K562 (cell line): Measurements from ENCODE around the gene BCAR1. TPM values are rescaled to one million over a fixed set of nuclear protein-coding genes. Genes with fewer than 3 reads are reported as not detected.

Source experiments
- ATAC-seq: fragments of 200-7000 bp; cut with Tn5 transposase; 3 replicates; pipeline ENCODE4 v1.9.1; 2020; ENCODE audit warnings: moderate library complexity
- BruUV-seq: library from RNA; stranded (reverse); fragments of 400-500 nt; replicated peaks from 2 replicates; lab custom pipeline; 2021; lab: Mats Ljungman, UMichigan
- CTCF ChIA-PET: fragments of 300-600 bp; formaldehyde crosslinking; extraction: SDS; loops from one replicate; lab custom pipeline; 2021; ENCODE audit warnings: low intra/inter-chr PET ratio; lab: Yijun Ruan, JAX
- POLR2A ChIA-PET: fragments of 300-600, 350-650 bp; sonication (Branson Sonifier 250); formaldehyde crosslinking; extraction: SDS; loops from one replicate; lab custom pipeline; 2021; ENCODE audit warnings: antibody characterized with exemption, inconsistent platforms; lab: Yijun Ruan, JAX
- DNase-seq, 4 experiments: peaks; one replicate each; pipeline versions ENCODE4 v3.0.0 to v3.0.0-alpha.2; 2011 to 2018; ENCODE audit warnings: low spot score in 3 of 4, mixed read lengths in 3 of 4; ENCODE audit errors: extremely low read depth in 1 of 4
- FAIRE-seq: peaks from 2 replicates; lab custom pipeline; 2011; peaks lifted over from hg19 to GRCh38; lab: Jason Lieb, UNC
- H2AFZ ChIP-seq: 2 replicates; pipeline ENCODE4 v1.6.0; 2011; ENCODE audit warnings: low read depth, low read length, control low read depth, inconsistent platforms
- H3K27ac ChIP-seq: fragments of 200-600 bp; 3 replicates; pipeline ENCODE4 v1.8.0; 2011; ENCODE audit warnings: low read depth, mild to moderate bottlenecking, control low read depth, inconsistent platforms, low read length, moderate library complexity, mixed read lengths; ENCODE audit errors: extremely low read depth
- H3K27me3 ChIP-seq, 2 experiments: fragments of 300-600 bp in 1 of 2; 2 replicates in 1 of 2; 3 replicates in 1 of 2; pipeline versions ENCODE4 v1.6.0 to v1.8.0; 2011; ENCODE audit warnings: inconsistent platforms in 2 of 2, low read length in 2 of 2, mild to moderate bottlenecking in 1 of 2, mixed read lengths in 1 of 2, moderate library complexity in 1 of 2; ENCODE audit not compliant: control insufficient read depth in 2 of 2, insufficient read depth in 2 of 2
- H3K36me3 ChIP-seq: fragments of 300-600 bp; 3 replicates; pipeline ENCODE4 v1.8.0; 2011; ENCODE audit warnings: mild to moderate bottlenecking, low read length, inconsistent platforms; ENCODE audit not compliant: control insufficient read depth, insufficient read depth
- H3K4me1 ChIP-seq, 2 experiments: fragments of 200-600 bp in 1 of 2; replicated peaks in 1 of 2; 2 replicates in 1 of 2; 3 replicates in 1 of 2; pipeline versions ENCODE4 v1.5.1 to v1.8.0; 2011; ENCODE audit warnings: inconsistent platforms in 2 of 2, low read length in 2 of 2, mild to moderate bottlenecking in 1 of 2, mixed read lengths in 1 of 2, moderate library complexity in 1 of 2; ENCODE audit not compliant: control insufficient read depth in 2 of 2, insufficient read depth in 2 of 2
- H3K4me2 ChIP-seq: 2 replicates; pipeline ENCODE4 v1.6.1; 2011; ENCODE audit warnings: low read length, control low read depth, inconsistent platforms, mixed read lengths; ENCODE audit not compliant: insufficient read depth
- H3K4me3 ChIP-seq: fragments of 200-600 bp; sonication (generic), shearing (Covaris generic); 2 replicates; pipeline ENCODE4 v1.5.1; 2016; ENCODE audit warnings: control low read depth, inconsistent platforms
- H3K79me2 ChIP-seq: fragments of 200-600 bp; 3 replicates; pipeline ENCODE4 v1.8.0; 2011; ENCODE audit warnings: low read length, inconsistent platforms; ENCODE audit not compliant: control insufficient read depth, insufficient read depth
- H3K9ac ChIP-seq, 2 experiments: 2 replicates each; pipeline versions ENCODE4 v1.6.0 to v1.6.1; 2011; ENCODE audit warnings: low read depth in 2 of 2, low read length in 2 of 2, control low read depth in 1 of 2, inconsistent platforms in 1 of 2, mild to moderate bottlenecking in 1 of 2, mixed read lengths in 1 of 2; ENCODE audit not compliant: insufficient read depth in 1 of 2
- H3K9me1 ChIP-seq: one replicate; pipeline ENCODE4 v1.6.0; 2011; ENCODE audit warnings: inconsistent platforms, mild to moderate bottlenecking, low read length, moderate library complexity; ENCODE audit not compliant: control insufficient read depth, insufficient read depth
- H3K9me3 ChIP-seq: replicated peaks from 2 replicates; pipeline ENCODE4 v1.5.1; 2011; ENCODE audit warnings: low read depth, low read length, inconsistent platforms; ENCODE audit not compliant: control insufficient read depth, insufficient read depth
- H4K20me1 ChIP-seq: replicated peaks from 2 replicates; pipeline ENCODE4 v1.6.1; 2011; ENCODE audit warnings: low read length, inconsistent platforms, mixed read lengths; ENCODE audit not compliant: control insufficient read depth, insufficient read depth
- CBFA2T2 ChIP-seq: fragments of 450-650 bp; conservative IDR thresholded peaks from 2 replicates; pipeline ENCODE4 v1.6.1; 2017; ENCODE audit warnings: mild to moderate bottlenecking
- CCNT2 ChIP-seq: IDR thresholded peaks from 2 replicates; pipeline ENCODE4 v1.6.1; 2011; ENCODE audit warnings: borderline replicate concordance, low read depth, mild to moderate bottlenecking, moderate library complexity, mixed read lengths, low read length; ENCODE audit not compliant: insufficient read length; ENCODE audit errors: extremely low read depth
- FUS ChIP-seq: fragments of 200-400 bp; formaldehyde crosslinking; optimal IDR thresholded peaks from 2 replicates; pipeline ENCODE3; 2017; ENCODE audit warnings: low read depth, low read length
- ID3 ChIP-seq, 2 experiments: fragments of 250-450 bp in 1 of 2; fragments of 450-650 bp in 1 of 2; sonication (Bioruptor Pico) in 1 of 2; IDR thresholded peaks; 2 replicates each; pipeline versions ENCODE4 v1.6.1 to v1.8.0; 2016 to 2021; ENCODE audit warnings: mild to moderate bottlenecking in 2 of 2, moderate library complexity in 2 of 2, missing compliant biosample characterization in 1 of 2, missing genetic modification characterization in 1 of 2
- LARP7 ChIP-seq: fragments of 450-650 bp; IDR thresholded peaks from 2 replicates; pipeline ENCODE4 v1.6.1; 2016
- MAZ ChIP-seq, 2 experiments: fragments of 450-650 bp in 1 of 2; sonication (generic) in 1 of 2; formaldehyde crosslinking; IDR thresholded peaks in 1 of 2; conservative IDR thresholded peaks in 1 of 2; 2 replicates each; pipeline versions ENCODE4 v1.4.0 to v1.5.0; 2020; ENCODE audit warnings: mild to moderate bottlenecking in 1 of 2, missing genetic modification reagents in 1 of 2
- SMAD4 ChIP-seq: fragments of 250-450 bp; sonication (Bioruptor Pico); conservative IDR thresholded peaks from 2 replicates; pipeline ENCODE4 v1.8.0; 2021; ENCODE audit warnings: inconsistent platforms, mild to moderate bottlenecking, moderate library complexity
- SREBF1 ChIP-seq: fragments of 150-350 bp; IDR thresholded peaks from 2 replicates; pipeline ENCODE4 v1.6.1; 2014; ENCODE audit warnings: antibody characterized with exemption, low read depth, low read length, borderline replicate concordance
- ZNF124 ChIP-seq: sonication (generic); formaldehyde crosslinking; IDR thresholded peaks from 2 replicates; pipeline ENCODE4 v1.8.1; 2022; ENCODE audit warnings: missing genetic modification reagents
- ZNF253 ChIP-seq: fragments of 250-450 bp; sonication (Bioruptor Pico); conservative IDR thresholded peaks from 2 replicates; pipeline ENCODE4 v1.6.1; 2021; ENCODE audit warnings: mild to moderate bottlenecking
- ZNF586 ChIP-seq: fragments of 450-650 bp; formaldehyde crosslinking; conservative IDR thresholded peaks from 2 replicates; pipeline ENCODE4 v1.4.0; 2020; ENCODE audit warnings: mild to moderate bottlenecking, moderate library complexity
- ZNF717 ChIP-seq: fragments of 250-450 bp; sonication (Bioruptor Pico); IDR thresholded peaks from 2 replicates; pipeline ENCODE4 v1.5.0; 2021
- ZSCAN29 ChIP-seq: fragments of 450-650 bp; IDR thresholded peaks from 2 replicates; pipeline ENCODE4 v1.6.1; 2017
- WGBS: fragments of 100-300 bp; shearing (Covaris generic); methylation state at CpG from one replicate; pipeline ENCODE4 v1.1.6; 2016; ENCODE audit warnings: low coverage, mixed read lengths; ENCODE audit not compliant: insufficient coverage; ENCODE audit errors: missing lambda C conversion rate; 5-methylcytosine and 5-hydroxymethylcytosine counted together
- in situ Hi-C: fragments of 300-500 bp; cut with MboI; formaldehyde crosslinking; loops from 4 replicates; pipeline ENCODE4 v1.15.0; 2018; ENCODE audit warnings: inconsistent platforms, mixed read lengths
- intact Hi-C: fragments of 100-400 bp; cut with micrococcal nuclease; formaldehyde crosslinking; loops from 2 replicates; pipeline ENCODE4 v1.14.2; 2022
- polyA plus RNA-seq, 8 experiments: library from polyadenylated mRNA; depleted of rRNA in 4 of 8; stranded (reverse) in 5 of 8; unstranded in 3 of 8; fragments of >200 nt; fragmentation: Nextera tagmentation in 2 of 8; fragmentation: Illumina TruSeq in 1 of 8; extraction: Ambion mirVana in 2 of 8; extraction: Trizol in 1 of 8; gene quantifications; 2 replicates each; pipeline versions ENCODE4 v1.2.1 to v1.2.3, GENCODE V29; 2011 to 2014; ENCODE audit warnings: inconsistent platforms in 1 of 8, missing spikeins in 1 of 8
- total RNA-seq, 7 experiments: library from RNA; depleted of rRNA in 6 of 7; stranded (reverse); fragments of >200 nt in 6 of 7; fragmentation: Illumina TruSeq in 2 of 7; extraction: Trizol in 2 of 7; gene quantifications; 2 replicates each; pipeline versions ENCODE4 v1.2.1 to v1.2.3, GENCODE V29; 2011 to 2021; ENCODE audit warnings: low replicate concordance in 1 of 7
- TF ChIP-seq, protein P1 (sequence below), 3 experiments: fragments of 200-800 bp in 1 of 3; fragments of 250-450 bp in 1 of 3; fragments of 450-650 bp in 1 of 3; sonication (Bioruptor Pico) in 1 of 3; sonication (Bioruptor generic) in 1 of 3; formaldehyde crosslinking in 1 of 3; IDR thresholded peaks; 2 replicates each; pipeline versions ENCODE4 v1.6.1 to v1.8.0; 2016 to 2022; ENCODE audit warnings: mild to moderate bottlenecking in 2 of 3, missing genetic modification characterization in 2 of 3, missing compliant biosample characterization in 1 of 3, moderate library complexity in 1 of 3
- TF ChIP-seq, protein P2 (sequence below): IDR thresholded peaks from 3 replicates; pipeline ENCODE4 v1.6.1; 2011; ENCODE audit warnings: borderline replicate concordance, mild to moderate bottlenecking, moderate library complexity; ENCODE audit not compliant: insufficient read length; ENCODE audit errors: extremely low read depth

The BCAR1 gene
- total and polyA plus RNA-seq, 9 of the 15 experiments (the other 6 are each of a cell fraction or from before 2014, with no cell fraction given) = 0.10 to 26.3 (median 3.6) TPM

GRCh38 chr16:75208861-75209505 lies 42.4 kb downstream of the BCAR1 start:
- H3K9me3 ChIP-seq = no peaks in the 10 kb centered on the region
- H3K4me3 ChIP-seq = no peak overlapping the region
- no peaks in the 10 kb centered on the region for H3K36me3 ChIP-seq
- H3K79me2 ChIP-seq = no peaks in the 10 kb centered on the region
- DNase-seq = no peak
- no peak for ATAC-seq
- peak overlapping the region in 1 of 2 experiments; percentile 43; a peak in 1 of 4 replicates for H3K9ac ChIP-seq
- no peak for FAIRE-seq
- CTCF ChIA-PET = no interaction called here
- BruUV-seq = no TSS peak
- H3K4me2 ChIP-seq = no peak overlapping the region
- 15% methylated on average over 25 of the region's 27 CpGs for WGBS
- H3K9me1 ChIP-seq = no peaks in the 10 kb centered on the region
- peaks cover 0 to 17% of the 10 kb centered on the region in 2 experiments; a peak in 2 of 5 replicates for H3K4me1 ChIP-seq
- no peak overlapping the region for H3K27ac ChIP-seq
- no peaks in the 10 kb centered on the region for H4K20me1 ChIP-seq
- intact Hi-C loops = no loop called here
- H3K27me3 ChIP-seq = peaks cover 40 to 86% of the 10 kb centered on the region in 2 experiments
- in situ Hi-C loops = loop anchor here (25.0 kb wide), 1 partner anchor 1978 kb away; the partner anchor contains the start of genes MON1B and SYCE1L
- POLR2A ChIA-PET = no interaction called here
- H2AFZ ChIP-seq = no peak overlapping the region
- TF ChIP-seq ZNF717 (CRISPR knock-in tag) (no peak), ZSCAN29 (no peak), MAZ (CRISPR knock-in tag; conservative IDR thresholded peaks at IDR 0.05 in 1 of 2, IDR thresholded peaks at IDR 0.05 in 1 of 2) (no peak), CCNT2 (no peak), SMAD4 (CRISPR knock-in tag) (no peak), LARP7 (no peak), CBFA2T2 (no peak), FUS (no peak), ID3 (CRISPR knock-in tag; IDR thresholded peaks at IDR 0.05) (no peak), ID3 (tag; IDR thresholded peaks at IDR 0.05) (no peak), ZNF124 (CRISPR knock-in tag) (no peak), ZNF586 (no peak), SREBF1 (no peak), ZNF253 (CRISPR knock-in tag) (no peak)
- TF ChIP-seq, protein P1, sequence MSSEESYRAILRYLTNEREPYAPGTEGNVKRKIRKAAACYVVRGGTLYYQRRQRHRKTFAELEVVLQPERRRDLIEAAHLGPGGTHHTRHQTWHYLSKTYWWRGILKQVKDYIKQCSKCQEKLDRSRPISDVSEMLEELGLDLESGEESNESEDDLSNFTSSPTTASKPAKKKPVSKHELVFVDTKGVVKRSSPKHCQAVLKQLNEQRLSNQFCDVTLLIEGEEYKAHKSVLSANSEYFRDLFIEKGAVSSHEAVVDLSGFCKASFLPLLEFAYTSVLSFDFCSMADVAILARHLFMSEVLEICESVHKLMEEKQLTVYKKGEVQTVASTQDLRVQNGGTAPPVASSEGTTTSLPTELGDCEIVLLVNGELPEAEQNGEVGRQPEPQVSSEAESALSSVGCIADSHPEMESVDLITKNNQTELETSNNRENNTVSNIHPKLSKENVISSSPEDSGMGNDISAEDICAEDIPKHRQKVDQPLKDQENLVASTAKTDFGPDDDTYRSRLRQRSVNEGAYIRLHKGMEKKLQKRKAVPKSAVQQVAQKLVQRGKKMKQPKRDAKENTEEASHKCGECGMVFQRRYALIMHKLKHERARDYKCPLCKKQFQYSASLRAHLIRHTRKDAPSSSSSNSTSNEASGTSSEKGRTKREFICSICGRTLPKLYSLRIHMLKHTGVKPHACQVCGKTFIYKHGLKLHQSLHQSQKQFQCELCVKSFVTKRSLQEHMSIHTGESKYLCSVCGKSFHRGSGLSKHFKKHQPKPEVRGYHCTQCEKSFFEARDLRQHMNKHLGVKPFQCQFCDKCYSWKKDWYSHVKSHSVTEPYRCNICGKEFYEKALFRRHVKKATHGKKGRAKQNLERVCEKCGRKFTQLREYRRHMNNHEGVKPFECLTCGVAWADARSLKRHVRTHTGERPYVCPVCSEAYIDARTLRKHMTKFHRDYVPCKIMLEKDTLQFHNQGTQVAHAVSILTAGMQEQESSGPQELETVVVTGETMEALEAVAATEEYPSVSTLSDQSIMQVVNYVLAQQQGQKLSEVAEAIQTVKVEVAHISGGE (CRISPR knock-in tag; IDR thresholded peaks at IDR 0.05) = no peak
- TF ChIP-seq, protein P2, sequence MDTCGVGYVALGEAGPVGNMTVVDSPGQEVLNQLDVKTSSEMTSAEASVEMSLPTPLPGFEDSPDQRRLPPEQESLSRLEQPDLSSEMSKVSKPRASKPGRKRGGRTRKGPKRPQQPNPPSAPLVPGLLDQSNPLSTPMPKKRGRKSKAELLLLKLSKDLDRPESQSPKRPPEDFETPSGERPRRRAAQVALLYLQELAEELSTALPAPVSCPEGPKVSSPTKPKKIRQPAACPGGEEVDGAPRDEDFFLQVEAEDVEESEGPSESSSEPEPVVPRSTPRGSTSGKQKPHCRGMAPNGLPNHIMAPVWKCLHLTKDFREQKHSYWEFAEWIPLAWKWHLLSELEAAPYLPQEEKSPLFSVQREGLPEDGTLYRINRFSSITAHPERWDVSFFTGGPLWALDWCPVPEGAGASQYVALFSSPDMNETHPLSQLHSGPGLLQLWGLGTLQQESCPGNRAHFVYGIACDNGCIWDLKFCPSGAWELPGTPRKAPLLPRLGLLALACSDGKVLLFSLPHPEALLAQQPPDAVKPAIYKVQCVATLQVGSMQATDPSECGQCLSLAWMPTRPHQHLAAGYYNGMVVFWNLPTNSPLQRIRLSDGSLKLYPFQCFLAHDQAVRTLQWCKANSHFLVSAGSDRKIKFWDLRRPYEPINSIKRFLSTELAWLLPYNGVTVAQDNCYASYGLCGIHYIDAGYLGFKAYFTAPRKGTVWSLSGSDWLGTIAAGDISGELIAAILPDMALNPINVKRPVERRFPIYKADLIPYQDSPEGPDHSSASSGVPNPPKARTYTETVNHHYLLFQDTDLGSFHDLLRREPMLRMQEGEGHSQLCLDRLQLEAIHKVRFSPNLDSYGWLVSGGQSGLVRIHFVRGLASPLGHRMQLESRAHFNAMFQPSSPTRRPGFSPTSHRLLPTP = no peak
